PC-3 (cell line): ENCODE data around the gene MBOAT1. TPM values are rescaled to one million over a fixed set of nuclear protein-coding genes. Genes with fewer than 3 reads are reported as not detected.

Source experiments
- ATAC-seq: fragments of 200-7000 bp; cut with Tn5 transposase; 2 replicates; pipeline ENCODE4 v1.9.1; 2020; ENCODE audit warnings: mild to moderate bottlenecking, moderate library complexity
- BruUV-seq: library from RNA; stranded (reverse); fragments of 400-500 nt; replicated peaks from 2 replicates; lab custom pipeline; 2021; lab: Mats Ljungman, UMichigan
- CTCF ChIA-PET: fragments of 300-600 bp; sonication (Branson Sonifier 250); formaldehyde crosslinking; loops from one replicate; lab custom pipeline; 2022; ENCODE audit warnings: antibody characterized with exemption; lab: Charles Lee
- POLR2A ChIA-PET: fragments of 300-600 bp; sonication (Branson Sonifier 250); formaldehyde crosslinking; loops from one replicate; lab custom pipeline; 2022; ENCODE audit warnings: antibody characterized with exemption; ENCODE audit not compliant: unreplicated experiment; lab: Charles Lee
- DNase-seq: peaks from one replicate; pipeline ENCODE4 v3.0.0-alpha.2; 2015
- H2AFZ ChIP-seq: fragments of 300-600 bp; sonication (generic); 2 replicates; pipeline ENCODE4 v1.6.0; 2016; ENCODE audit warnings: antibody characterized with exemption, low read length
- H3F3A ChIP-seq: fragments of 300-600 bp; sonication (generic); one replicate; pipeline ENCODE4 v1.6.0; 2017; ENCODE audit warnings: antibody characterized with exemption, low read length, control low read depth, mild to moderate bottlenecking; ENCODE audit not compliant: unreplicated experiment
- H3K27ac ChIP-seq: fragments of 300-600 bp; sonication (generic); 2 replicates; pipeline ENCODE4 v1.5.1; 2016; ENCODE audit warnings: mild to moderate bottlenecking, low read length
- H3K27me3 ChIP-seq: fragments of 300-600 bp; sonication (generic); 2 replicates; pipeline ENCODE4 v1.6.1; 2016; ENCODE audit warnings: low read length, mixed read lengths
- H3K36me3 ChIP-seq: fragments of 300-600 bp; sonication (generic); 2 replicates; pipeline ENCODE4 v1.6.1; 2016; ENCODE audit warnings: low read depth, mixed run types, low read length, mixed read lengths
- H3K4me1 ChIP-seq: fragments of 300-600 bp; sonication (generic); 2 replicates; pipeline ENCODE4 v1.5.1; 2016; ENCODE audit warnings: low read length; ENCODE audit not compliant: insufficient read depth
- H3K4me2 ChIP-seq: fragments of 300-600 bp; sonication (generic); 2 replicates; pipeline ENCODE4 v1.6.0; 2016; ENCODE audit warnings: low read length
- H3K4me3 ChIP-seq: fragments of 300-600 bp; sonication (generic); 2 replicates; pipeline ENCODE4 v1.5.1; 2016; ENCODE audit warnings: mild to moderate bottlenecking, low read length, mixed read lengths
- H3K79me2 ChIP-seq: fragments of 300-600 bp; sonication (generic); 2 replicates; pipeline ENCODE4 v1.6.1; 2017; ENCODE audit warnings: low read length, mixed read lengths
- H3K9ac ChIP-seq: fragments of 300-600 bp; sonication (generic); 2 replicates; pipeline ENCODE4 v1.6.0; 2016; ENCODE audit warnings: mild to moderate bottlenecking, low read length
- H3K9me2 ChIP-seq: fragments of 300-600 bp; sonication (generic); replicated peaks from 2 replicates; pipeline ENCODE4 v1.6.1; 2016; ENCODE audit warnings: mixed run types, low read length, mixed read lengths
- H3K9me3 ChIP-seq: fragments of 300-600 bp; sonication (generic); 2 replicates; pipeline ENCODE4 v1.6.1; 2016; ENCODE audit warnings: low read length, mixed read lengths
- H4K20me1 ChIP-seq: fragments of 300-600 bp; sonication (generic); 2 replicates; pipeline ENCODE4 v1.6.1; 2016; ENCODE audit warnings: low read length, mixed read lengths
- EZH2 ChIP-seq: fragments of 300-600 bp; sonication (generic); IDR thresholded peaks from one replicate; pipeline ENCODE4 v1.6.1; 2017; ENCODE audit warnings: antibody characterized with exemption, mild to moderate bottlenecking, low read length; ENCODE audit not compliant: unreplicated experiment
- EZH2phosphoT487 ChIP-seq: fragments of 300-600 bp; sonication (generic); IDR thresholded peaks from 2 replicates; pipeline ENCODE4 v1.6.1; 2018; ENCODE audit warnings: mild to moderate bottlenecking, antibody characterized with exemption, low read length, borderline replicate concordance
- intact Hi-C: fragments of 100-400 bp; cut with micrococcal nuclease; formaldehyde crosslinking; loops from 2 replicates; pipeline ENCODE4 v1.9.0; 2023
- total RNA-seq: library from RNA; depleted of rRNA; stranded (reverse); fragments of >200 nt; gene quantifications from 2 replicates; pipeline ENCODE4 v1.2.3, GENCODE V29; 2014; rRNA removed
- TF ChIP-seq, protein P1 (sequence below): fragments of 300-600 bp; sonication (generic); conservative IDR thresholded peaks from 2 replicates; pipeline ENCODE4 v1.5.1; 2017; ENCODE audit warnings: antibody characterized with exemption, low read depth, mild to moderate bottlenecking, low read length

The MBOAT1 gene
- total RNA-seq, 1 experiment from 2014 or later, result 8.4 TPM

DNA sequence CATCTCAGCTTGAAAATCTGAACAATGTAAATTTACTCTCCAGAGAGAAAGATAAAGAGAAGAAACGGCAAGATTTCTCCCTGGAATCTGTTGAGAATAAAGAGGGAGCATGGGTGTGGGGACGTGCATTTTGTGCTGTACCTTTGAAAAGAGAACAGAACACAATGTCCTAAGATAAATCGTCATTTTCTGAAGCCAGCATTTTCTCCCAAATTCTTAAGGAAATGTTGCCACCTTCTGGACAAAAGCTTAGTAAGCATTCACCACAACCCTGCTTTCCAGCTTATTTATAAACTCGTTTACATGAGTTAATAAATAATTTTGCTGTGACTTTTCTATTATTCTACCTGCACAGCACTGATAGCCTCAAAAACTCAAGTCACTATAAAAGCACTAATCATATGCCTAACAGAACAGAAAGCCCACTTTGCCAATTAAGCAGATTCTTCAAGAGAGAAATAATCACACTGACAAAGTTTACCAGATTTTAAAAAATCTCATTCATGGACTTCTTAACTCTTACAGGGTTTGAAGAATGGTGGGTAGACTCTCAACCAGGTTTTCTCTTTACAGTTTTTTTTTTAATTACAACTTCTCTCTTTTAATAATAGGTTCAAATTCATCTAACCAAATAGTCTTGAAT is 155.8 kb downstream of the MBOAT1 start:
- peak overlapping the region; percentile 76 for H2AFZ ChIP-seq
- H3K27me3 ChIP-seq, result no peaks in the 10 kb centered on the region
- ATAC-seq, result peak; percentile 37; the same call in 1 of the 2 replicates
- TF ChIP-seq, protein P1, sequence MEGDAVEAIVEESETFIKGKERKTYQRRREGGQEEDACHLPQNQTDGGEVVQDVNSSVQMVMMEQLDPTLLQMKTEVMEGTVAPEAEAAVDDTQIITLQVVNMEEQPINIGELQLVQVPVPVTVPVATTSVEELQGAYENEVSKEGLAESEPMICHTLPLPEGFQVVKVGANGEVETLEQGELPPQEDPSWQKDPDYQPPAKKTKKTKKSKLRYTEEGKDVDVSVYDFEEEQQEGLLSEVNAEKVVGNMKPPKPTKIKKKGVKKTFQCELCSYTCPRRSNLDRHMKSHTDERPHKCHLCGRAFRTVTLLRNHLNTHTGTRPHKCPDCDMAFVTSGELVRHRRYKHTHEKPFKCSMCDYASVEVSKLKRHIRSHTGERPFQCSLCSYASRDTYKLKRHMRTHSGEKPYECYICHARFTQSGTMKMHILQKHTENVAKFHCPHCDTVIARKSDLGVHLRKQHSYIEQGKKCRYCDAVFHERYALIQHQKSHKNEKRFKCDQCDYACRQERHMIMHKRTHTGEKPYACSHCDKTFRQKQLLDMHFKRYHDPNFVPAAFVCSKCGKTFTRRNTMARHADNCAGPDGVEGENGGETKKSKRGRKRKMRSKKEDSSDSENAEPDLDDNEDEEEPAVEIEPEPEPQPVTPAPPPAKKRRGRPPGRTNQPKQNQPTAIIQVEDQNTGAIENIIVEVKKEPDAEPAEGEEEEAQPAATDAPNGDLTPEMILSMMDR, result peak; percentile 76
- no peak for TF ChIP-seq EZH2phosphoT487
- TF ChIP-seq EZH2, result no peak
- no TSS peak for BruUV-seq
- no peaks in the 10 kb centered on the region for H3K4me1 ChIP-seq
- peak; percentile 81 for DNase-seq
- no peak overlapping the region for H3K4me3 ChIP-seq
- H3F3A ChIP-seq, result no peaks in the 10 kb centered on the region
- intact Hi-C loops, result loop anchor here (1.0 to 5.0 kb wide), 7 partner anchors 204 to 1528 kb away; no protein-coding TSS in a partner anchor
- peak overlapping the region; percentile 52 for H3K4me2 ChIP-seq
- no peaks in the 10 kb centered on the region for H3K9me2 ChIP-seq
- POLR2A ChIA-PET, result no interaction called here
- CTCF ChIA-PET, result interaction anchor here (0.6 to 1.3 kb wide), 5 partner anchors 226 to 1453 kb away, joined by 3 to 7 read pairs (median 3); no protein-coding TSS in a partner anchor
- H3K36me3 ChIP-seq, result no peaks in the 10 kb centered on the region
- no peak overlapping the region for H3K27ac ChIP-seq
- no peaks in the 10 kb centered on the region for H4K20me1 ChIP-seq
- H3K79me2 ChIP-seq, result no peaks in the 10 kb centered on the region
- H3K9me3 ChIP-seq, result no peaks in the 10 kb centered on the region
- H3K9ac ChIP-seq, result no peak overlapping the region

DNA sequence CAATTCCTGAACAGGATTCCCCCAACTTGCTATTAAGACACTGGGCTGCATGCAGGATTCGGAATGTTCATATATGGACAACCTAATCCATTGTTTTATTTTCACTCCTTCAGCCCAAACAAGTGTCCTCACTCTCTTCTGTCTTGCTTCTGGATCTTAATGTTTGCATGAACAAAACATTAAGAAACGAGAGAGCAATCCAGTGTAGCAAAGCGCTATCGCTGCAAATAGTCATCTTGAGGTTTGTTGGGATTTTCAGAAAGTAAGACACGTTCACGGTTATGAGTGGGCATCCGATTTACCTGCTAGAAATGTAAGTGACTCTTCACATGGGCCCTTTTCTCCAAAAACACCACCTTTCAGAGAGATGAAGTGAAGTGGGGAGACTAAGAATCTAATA is 156.4 kb downstream of the MBOAT1 start:
- intact Hi-C loops, result loop anchor here (1.0 to 5.0 kb wide), 7 partner anchors 204 to 1527 kb away; no protein-coding TSS in a partner anchor
- DNase-seq, result no peak
- CTCF ChIA-PET, result interaction anchor here (0.6 to 1.3 kb wide), 3 partner anchors 821 to 1308 kb away, joined by 3 to 7 read pairs (median 4); no protein-coding TSS in a partner anchor
- no TSS peak for BruUV-seq
- H3K4me1 ChIP-seq, result no peaks in the 10 kb centered on the region
- H3K4me2 ChIP-seq, result peak overlapping the region; percentile 52; the same call in 1 of the 2 replicates
- H3K79me2 ChIP-seq, result no peaks in the 10 kb centered on the region
- no peaks in the 10 kb centered on the region for H3K9me3 ChIP-seq
- H3K9ac ChIP-seq, result no peak overlapping the region
- no peaks in the 10 kb centered on the region for H3K27me3 ChIP-seq
- H3K36me3 ChIP-seq, result no peaks in the 10 kb centered on the region
- H3F3A ChIP-seq, result no peaks in the 10 kb centered on the region
- no peaks in the 10 kb centered on the region for H4K20me1 ChIP-seq
- POLR2A ChIA-PET, result no interaction called here
- no peak for ATAC-seq
- H3K4me3 ChIP-seq, result no peak overlapping the region
- no peak overlapping the region for H3K27ac ChIP-seq
- H2AFZ ChIP-seq, result peak overlapping the region; percentile 76
- TF ChIP-seq, protein P1, result no peak
- TF ChIP-seq EZH2phosphoT487 (no peak), EZH2 (no peak)
- H3K9me2 ChIP-seq, result no peaks in the 10 kb centered on the region

Other genes starting within 250 kb of the MBOAT1 start
- 8.8 and 10.8 TPM in 2 replicates for gene E2F3, start 189.4 kb upstream of the MBOAT1 start, total RNA-seq